Measurements from ENCODE around the gene USP10. TPM values are rescaled to one million over a fixed set of nuclear protein-coding genes. Genes with fewer than 3 reads are reported as not detected.

USP10 gene
- total RNA-seq, 1 donor from 2014 or later = 107 TPM

GRCh38 chr16:84768061-84768807 is 68.4 kb downstream of the USP10 start:
- no peak overlapping the region for H3K4me2 ChIP-seq (ENCODE audit: low read length)
- H3K4me1 Mint-ChIP-seq (ENCODE audit: low read depth, unreplicated experiment) = no peaks in the 10 kb centered on the region
- TF ChIP-seq EZH2 (IDR thresholded peaks at IDR 0.05; ENCODE audit: insufficient read depth, low read length) = no peak
- TF ChIP-seq CTCF (IDR thresholded peaks at IDR 0.05; ENCODE audit: insufficient read depth, low read depth, low read length) = no peak
- no peaks in the 10 kb centered on the region for H3K27me3 Mint-ChIP-seq (ENCODE audit: low read depth, unreplicated experiment)
- no peaks in the 10 kb centered on the region for H3K9me3 Mint-ChIP-seq (ENCODE audit: unreplicated experiment)
- peaks cover 47% of the 10 kb centered on the region for H3K36me3 ChIP-seq (ENCODE audit: insufficient read depth, low read length)
- FAIRE-seq (no peak), DNase-seq (ENCODE audit: low read depth) (no peak)
- no peaks in the 10 kb centered on the region for H3K9me3 ChIP-seq (ENCODE audit: insufficient read depth, low read depth, low read length)
- no peak overlapping the region for H3K4me3 Mint-ChIP-seq (ENCODE audit: unreplicated experiment)
- H3K4me3 ChIP-seq (ENCODE audit: insufficient read depth, low read depth, low read length) = no peak overlapping the region
- no peak overlapping the region for H3K9ac ChIP-seq (ENCODE audit: low read length)
- peak overlapping the region; percentile 75 for H3K27ac Mint-ChIP-seq (ENCODE audit: unreplicated experiment)
- H2AFZ ChIP-seq (ENCODE audit: low read depth, low read length) = no peak overlapping the region
- no peak overlapping the region for H3K27ac ChIP-seq (ENCODE audit: low read depth, low read length)
- H4K20me1 ChIP-seq (ENCODE audit: insufficient read depth, low read length) = peaks cover 43% of the 10 kb centered on the region
- no peaks in the 10 kb centered on the region for H3K27me3 ChIP-seq (ENCODE audit: insufficient read depth, low read length)
- peaks cover 25% of the 10 kb centered on the region for H3K36me3 Mint-ChIP-seq (ENCODE audit: low read depth, unreplicated experiment)
- no peaks in the 10 kb centered on the region for H3K4me1 ChIP-seq (ENCODE audit: insufficient read depth, low read length)
- H3K79me2 ChIP-seq (ENCODE audit: insufficient read depth, low read length) = peaks cover 26% of the 10 kb centered on the region

GRCh38 chr16:84768808-84769197 is 69.0 kb downstream of the USP10 start:
- H3K9me3 Mint-ChIP-seq (ENCODE audit: unreplicated experiment) = no peaks in the 10 kb centered on the region
- Histone ChIP-seq H3K4me3 (ENCODE audit: insufficient read depth, low read depth, low read length) (no peak overlapping the region), H3K27ac (ENCODE audit: low read depth, low read length) (no peak overlapping the region), H3K79me2 (ENCODE audit: insufficient read depth, low read length) (peaks cover 27% of the 10 kb centered on the region), H2AFZ (ENCODE audit: low read depth, low read length) (no peak overlapping the region), H3K27me3 (ENCODE audit: insufficient read depth, low read length) (no peaks in the 10 kb centered on the region), H3K4me2 (ENCODE audit: low read length) (no peak overlapping the region), H3K9me3 (ENCODE audit: insufficient read depth, low read depth, low read length) (no peaks in the 10 kb centered on the region), H4K20me1 (ENCODE audit: insufficient read depth, low read length) (peaks cover 38% of the 10 kb centered on the region), H3K9ac (ENCODE audit: low read length) (no peak overlapping the region), H3K36me3 (ENCODE audit: insufficient read depth, low read length) (peaks cover 43% of the 10 kb centered on the region), H3K4me1 (ENCODE audit: insufficient read depth, low read length) (no peaks in the 10 kb centered on the region)
- no peaks in the 10 kb centered on the region for H3K27me3 Mint-ChIP-seq (ENCODE audit: low read depth, unreplicated experiment)
- H3K4me1 Mint-ChIP-seq (ENCODE audit: low read depth, unreplicated experiment) = no peaks in the 10 kb centered on the region
- FAIRE-seq (no peak), DNase-seq (ENCODE audit: low read depth) (no peak)
- no peak overlapping the region for H3K4me3 Mint-ChIP-seq (ENCODE audit: unreplicated experiment)
- no peak overlapping the region for H3K27ac Mint-ChIP-seq (ENCODE audit: unreplicated experiment)
- H3K36me3 Mint-ChIP-seq (ENCODE audit: low read depth, unreplicated experiment) = peaks cover 28% of the 10 kb centered on the region
- TF ChIP-seq CTCF (IDR thresholded peaks at IDR 0.05; ENCODE audit: insufficient read depth, low read depth, low read length) (no peak), EZH2 (IDR thresholded peaks at IDR 0.05; ENCODE audit: insufficient read depth, low read length) (no peak)

- no peaks in the 10 kb centered on the region for H3K27me3 ChIP-seq (ENCODE audit: insufficient read depth, low read length)
- Mint-ChIP-seq H3K27me3 (ENCODE audit: low read depth, unreplicated experiment) (no peaks in the 10 kb centered on the region), H3K4me1 (ENCODE audit: low read depth, unreplicated experiment) (no peaks in the 10 kb centered on the region), H3K9me3 (ENCODE audit: unreplicated experiment) (no peaks in the 10 kb centered on the region), H3K4me3 (ENCODE audit: unreplicated experiment) (no peak overlapping the region), H3K27ac (ENCODE audit: unreplicated experiment) (peak overlapping the region; percentile 20), H3K36me3 (ENCODE audit: low read depth, unreplicated experiment) (peaks cover 23% of the 10 kb centered on the region)
- no peak overlapping the region for H3K4me2 ChIP-seq (ENCODE audit: low read length)
- H3K4me3 ChIP-seq (ENCODE audit: insufficient read depth, low read depth, low read length) = no peak overlapping the region
- TF ChIP-seq CTCF (IDR thresholded peaks at IDR 0.05; ENCODE audit: insufficient read depth, low read depth, low read length) (no peak), EZH2 (IDR thresholded peaks at IDR 0.05; ENCODE audit: insufficient read depth, low read length) (no peak)
- H3K9me3 ChIP-seq (ENCODE audit: insufficient read depth, low read depth, low read length) = no peaks in the 10 kb centered on the region
- no peak for FAIRE-seq
- H2AFZ ChIP-seq (ENCODE audit: low read depth, low read length) = no peak overlapping the region
- no peak overlapping the region for H3K27ac ChIP-seq (ENCODE audit: low read depth, low read length)
- DNase-seq (ENCODE audit: low read depth) = no peak
- H3K9ac ChIP-seq (ENCODE audit: low read length) = no peak overlapping the region
- H3K36me3 ChIP-seq (ENCODE audit: insufficient read depth, low read length) = peaks cover 39% of the 10 kb centered on the region
- H3K4me1 ChIP-seq (ENCODE audit: insufficient read depth, low read length) = no peaks in the 10 kb centered on the region
- H4K20me1 ChIP-seq (ENCODE audit: insufficient read depth, low read length) = peaks cover 32% of the 10 kb centered on the region
- H3K79me2 ChIP-seq (ENCODE audit: insufficient read depth, low read length) = peaks cover 27% of the 10 kb centered on the region
Measured at GRCh38 chr16:84769416-84769815, 69.6 kb downstream of the USP10 start.
